Measurements from ENCODE around the gene DNM3.
A peak's percentile ranks its signal among the peaks of the same experiment; 100 is the strongest.

DNM3 gene

DNA sequence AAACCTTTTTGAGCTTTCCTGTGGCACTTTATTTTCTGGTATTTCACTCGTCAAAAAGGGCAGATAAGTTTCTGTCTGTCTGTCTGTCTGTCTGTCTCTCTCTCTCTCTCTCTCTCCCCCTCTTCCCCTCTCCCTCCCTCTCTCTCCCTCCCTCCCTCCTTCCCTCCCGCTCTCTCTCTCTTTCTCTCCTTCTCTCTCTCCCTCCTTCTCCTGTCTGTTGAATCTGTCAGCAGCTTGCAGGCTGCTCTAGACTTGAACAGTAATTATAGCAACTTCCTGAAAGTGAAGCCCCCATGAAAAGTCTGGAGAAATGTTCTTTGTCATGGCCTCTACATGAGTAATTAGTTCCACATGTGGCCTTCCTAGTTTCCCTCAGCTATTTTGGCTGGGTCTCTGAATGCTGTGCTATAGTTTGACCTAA is 303.9 kb downstream of the DNM3 start:
- FAIRE-seq = no peak

DNA sequence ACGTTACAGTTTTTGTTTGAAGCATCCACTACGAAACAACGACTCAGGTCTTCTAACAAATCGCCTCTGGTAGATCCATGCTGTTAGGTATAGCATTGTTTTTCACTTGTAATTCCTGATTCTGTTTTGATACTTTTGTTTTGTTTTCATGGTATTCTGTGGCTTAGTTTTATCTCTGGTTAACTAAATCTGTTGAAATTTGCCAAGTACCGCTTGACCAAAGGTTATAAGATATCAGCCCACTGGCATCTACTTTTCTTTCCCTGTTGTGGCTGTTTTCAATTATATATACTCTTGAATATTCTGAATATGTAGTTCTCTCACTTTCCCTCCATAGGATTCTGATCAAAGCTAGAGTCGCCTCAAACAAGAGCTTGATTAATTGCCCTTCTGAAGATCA is 304.4 kb downstream of the DNM3 start:
- FAIRE-seq = no peak

DNA sequence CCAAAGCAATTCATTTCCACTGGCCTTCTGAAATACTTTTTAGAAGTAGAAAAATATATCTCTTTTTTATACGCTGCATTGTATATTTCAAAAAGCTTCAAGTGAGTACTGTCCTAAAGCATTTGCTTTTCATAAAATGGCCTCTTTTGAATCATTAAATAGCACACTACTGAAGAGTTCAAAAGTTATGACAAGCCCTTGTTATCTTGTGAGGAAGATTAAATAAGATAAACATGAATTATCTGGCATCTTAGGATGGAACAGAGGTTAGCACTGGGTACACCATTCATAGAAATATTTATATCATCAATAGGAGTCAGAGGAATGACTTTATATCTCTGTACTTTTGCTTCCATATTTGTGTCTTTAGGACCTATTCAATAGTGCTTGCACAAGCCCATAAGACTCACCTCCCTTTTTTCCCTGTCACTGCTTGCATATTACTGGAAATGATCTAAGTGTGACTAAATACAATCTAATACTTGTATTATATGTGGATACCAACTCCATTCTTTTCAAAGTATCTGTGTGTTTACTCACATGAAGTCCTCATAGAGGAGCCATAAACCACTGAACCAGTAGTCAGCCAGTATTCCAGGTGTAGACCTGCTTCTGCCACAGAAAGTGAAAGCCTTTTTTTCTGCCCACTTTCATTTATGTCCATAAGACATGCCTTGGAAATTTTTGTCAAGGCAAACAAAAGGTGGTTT is 305.0 kb downstream of the DNM3 start:
- FAIRE-seq = no peak

DNA sequence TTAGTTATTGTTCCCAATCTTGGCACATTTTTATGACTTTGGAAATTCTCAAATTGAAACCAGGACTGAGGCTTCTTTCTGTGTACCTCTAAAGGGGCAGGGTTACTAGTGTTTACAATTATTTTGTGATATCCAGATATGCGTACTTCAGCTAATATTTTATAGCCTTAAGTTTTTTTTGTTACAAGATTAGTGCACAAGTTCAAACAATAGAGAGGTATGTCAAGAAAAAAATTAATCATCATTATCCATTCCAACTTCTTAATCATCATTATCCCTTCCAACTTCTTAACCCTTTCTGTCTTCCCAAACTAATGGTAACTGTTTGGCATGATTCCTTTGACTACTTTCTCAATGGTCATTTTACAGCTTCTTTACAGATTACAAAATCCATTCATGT is 306.2 kb downstream of the DNM3 start:
- FAIRE-seq = no peak

DNA sequence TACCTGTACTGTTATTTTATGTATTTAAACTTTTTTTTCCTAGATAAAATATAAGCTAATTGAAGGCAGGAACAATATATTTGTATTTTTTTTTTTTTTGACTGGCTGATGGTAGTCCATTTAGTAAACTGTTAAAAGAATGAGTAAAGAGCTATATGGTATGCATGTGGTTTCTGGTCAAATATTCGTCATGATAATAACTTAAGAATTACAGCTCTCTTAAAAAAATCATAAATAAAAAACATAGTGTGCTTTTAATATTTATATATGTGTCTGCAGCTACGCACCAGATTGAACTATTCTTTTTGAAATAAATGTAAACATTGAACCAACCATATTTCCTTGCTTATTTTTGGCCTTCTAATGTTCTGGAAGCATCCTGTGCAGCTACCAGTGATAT is 306.9 kb downstream of the DNM3 start:
- FAIRE-seq = no peak

DNA sequence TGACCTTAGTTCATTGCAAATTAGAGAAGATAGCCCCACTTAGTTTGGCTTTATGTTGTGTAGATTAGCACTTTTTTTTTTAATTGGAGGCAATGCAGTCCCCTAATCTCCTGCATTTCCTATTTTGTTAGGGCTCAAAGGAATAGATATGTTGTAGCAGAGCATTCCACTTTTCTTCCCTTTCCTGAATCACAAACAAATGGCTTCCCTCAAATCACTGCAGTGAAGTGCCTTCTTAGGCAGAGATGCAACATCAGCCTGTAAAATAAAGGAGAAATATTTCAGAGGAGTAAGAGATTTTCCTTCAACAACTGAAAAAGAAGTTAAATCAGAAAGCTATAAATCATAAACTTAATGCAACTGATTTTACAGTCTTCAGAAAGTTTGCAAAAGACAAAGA is 307.4 kb downstream of the DNM3 start:
- FAIRE-seq = no peak

DNA sequence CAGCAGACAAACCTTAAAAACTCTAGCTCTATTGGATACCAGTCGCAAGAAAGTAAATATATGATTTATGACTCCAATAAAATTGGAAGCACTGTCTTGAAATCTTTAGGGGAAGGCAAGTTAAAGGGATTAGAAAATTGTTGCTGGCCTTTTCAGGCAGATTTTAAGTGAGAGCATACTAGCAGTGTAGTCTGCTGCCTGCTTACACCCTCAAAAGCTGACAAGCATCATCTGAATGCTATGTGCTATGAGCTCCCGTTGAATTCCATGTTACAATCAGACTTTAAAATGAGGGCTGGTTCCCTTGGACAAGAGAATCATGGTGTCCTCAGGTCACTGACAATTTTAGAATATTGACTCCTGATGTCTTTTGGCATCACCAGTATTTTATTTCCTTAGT is 308.0 kb downstream of the DNM3 start:
- FAIRE-seq = no peak

DNA sequence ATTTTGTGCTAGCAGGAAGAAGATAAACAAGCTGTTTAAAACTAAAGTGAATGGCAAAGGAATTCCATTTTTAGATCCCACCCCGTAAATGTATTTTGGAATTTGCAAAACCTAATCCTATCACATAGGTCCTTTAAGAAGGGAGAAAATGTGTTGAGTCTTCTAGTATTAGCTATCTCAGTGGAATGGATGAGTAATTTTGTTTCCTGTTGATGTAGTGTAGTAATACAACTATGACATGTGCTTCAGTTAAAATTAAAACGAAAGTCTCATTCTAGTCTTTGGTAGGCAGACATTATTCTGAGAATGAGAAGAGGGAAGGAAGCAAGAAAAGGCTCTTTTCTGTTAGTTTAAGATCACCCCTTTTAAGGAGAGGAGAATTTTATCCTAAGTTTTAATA is 313.3 kb downstream of the DNM3 start:
- no peak for FAIRE-seq

DNA sequence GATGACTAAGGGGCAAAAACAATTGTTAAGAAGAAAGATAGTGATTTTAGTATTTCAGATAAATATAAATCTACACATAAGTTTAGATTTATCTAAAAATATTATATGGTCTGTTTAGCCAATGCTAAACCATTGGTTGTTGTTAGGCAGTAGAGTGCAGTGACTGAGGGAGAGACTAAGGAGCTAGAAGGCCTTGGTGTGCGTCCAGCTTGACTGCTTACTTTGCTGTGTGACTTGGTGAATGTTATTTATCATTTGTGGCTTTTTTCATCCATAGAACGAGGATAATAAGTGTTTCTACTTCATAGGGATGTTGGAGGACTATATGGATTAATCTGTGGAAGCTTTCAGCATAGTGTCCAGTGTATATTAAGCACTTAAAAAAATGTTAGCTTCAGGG is 314.5 kb downstream of the DNM3 start:
- peak; percentile 16 for FAIRE-seq

DNA sequence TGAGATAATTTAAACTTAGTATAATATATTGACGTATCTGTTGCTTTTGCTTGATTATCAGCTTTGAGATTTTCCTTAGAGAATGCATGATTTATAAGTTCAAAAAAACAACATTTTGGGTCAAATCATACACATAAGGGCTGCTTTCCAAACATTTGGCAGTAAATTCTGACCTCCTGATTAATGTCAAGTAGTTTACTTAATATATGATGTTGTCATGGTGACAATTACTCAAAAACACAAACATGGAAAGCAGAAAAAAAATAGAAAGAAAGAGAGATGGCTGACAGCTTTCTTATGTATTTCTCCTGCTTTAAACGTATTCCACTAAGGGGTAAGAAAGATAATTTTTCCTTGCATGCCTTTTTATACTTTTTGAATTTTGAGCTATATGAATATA is 320.9 kb downstream of the DNM3 start:
- FAIRE-seq = no peak

DNA sequence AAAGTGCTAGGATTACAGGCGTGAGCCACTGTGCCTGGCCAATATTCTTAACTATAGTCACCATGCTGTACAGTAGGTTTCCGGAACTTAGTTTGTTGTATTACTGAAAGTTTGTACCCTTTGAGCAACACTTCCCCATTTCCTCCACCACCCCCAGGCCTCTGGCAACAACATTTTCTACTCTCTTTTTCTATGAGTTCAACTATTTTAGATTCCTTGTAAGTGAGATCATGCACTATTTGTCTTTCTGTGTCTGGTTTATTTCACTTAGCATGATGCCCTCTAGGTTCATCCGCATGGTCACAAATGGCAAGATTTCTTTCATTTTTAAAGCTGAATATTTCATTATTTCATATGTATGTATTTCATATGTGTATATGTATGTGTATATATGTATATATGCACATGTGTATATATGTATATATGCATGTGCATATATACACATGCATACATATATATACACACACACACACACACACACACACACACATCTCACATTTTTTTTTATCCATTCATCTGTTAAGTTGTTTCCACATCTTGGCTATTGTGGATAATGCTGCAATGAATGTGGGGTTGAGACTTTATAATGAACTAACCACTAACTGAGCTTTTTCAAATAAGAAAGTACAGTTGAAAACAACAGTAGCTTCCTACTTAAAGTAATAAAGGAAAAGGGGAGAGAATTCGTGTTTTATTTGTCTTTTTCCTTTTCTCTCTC is 322.4 kb downstream of the DNM3 start:
- no peak for FAIRE-seq

DNA sequence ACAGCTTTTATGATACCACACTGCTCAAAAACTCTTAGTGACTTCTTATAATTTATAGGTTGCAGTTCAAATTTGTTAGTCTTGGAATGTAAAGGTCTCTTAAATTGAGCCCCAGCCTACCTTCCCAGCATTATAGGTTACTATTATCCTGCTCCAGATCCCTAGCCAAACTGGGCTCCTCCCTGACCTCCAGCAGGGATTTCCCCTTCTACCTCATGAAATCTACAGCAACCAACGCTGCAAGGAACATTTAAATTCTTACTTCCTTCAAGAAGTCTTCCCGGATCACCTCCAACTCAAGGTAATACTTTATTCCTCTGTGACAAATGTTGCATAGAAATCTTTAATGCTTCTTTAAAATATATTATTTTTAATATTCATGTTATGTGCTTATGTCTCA is 324.1 kb downstream of the DNM3 start:
- no peak for FAIRE-seq

DNA sequence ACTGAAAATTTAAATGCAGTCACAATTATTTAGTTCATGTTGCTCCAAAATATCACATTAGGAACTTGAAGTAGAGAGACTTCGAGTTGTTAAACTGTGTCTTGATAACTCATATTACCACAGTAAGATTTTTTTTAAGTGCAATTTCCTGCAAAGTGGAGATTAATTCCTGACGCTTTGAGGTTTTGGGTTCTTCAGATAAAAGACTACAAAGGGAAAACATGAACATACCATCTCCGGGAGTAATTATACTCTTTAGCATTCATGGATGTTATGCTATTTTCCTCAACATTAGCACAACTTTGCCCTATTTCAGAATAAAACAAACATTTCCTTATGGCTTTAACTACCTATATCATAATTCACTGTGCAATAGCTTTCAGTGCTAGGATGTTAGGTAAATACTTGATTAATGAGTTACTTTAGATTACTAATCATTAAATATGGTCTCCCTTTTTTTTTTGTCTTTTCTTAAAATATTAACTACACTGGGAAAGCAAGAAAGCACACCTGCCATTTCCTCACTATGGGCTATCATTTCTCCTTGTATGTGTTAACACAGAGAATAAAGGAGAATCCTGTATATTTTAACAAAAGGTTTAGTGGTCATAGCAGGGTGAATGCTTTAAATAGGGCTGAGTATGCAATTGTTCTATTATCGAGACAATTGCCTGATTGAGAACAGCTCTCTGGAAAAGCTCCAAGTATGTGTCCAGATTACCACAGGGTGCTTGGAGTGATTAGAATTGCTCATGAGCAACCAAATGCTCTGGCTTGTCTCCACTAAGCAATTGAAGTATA is 326.7 kb downstream of the DNM3 start:
- FAIRE-seq = no peak

DNA sequence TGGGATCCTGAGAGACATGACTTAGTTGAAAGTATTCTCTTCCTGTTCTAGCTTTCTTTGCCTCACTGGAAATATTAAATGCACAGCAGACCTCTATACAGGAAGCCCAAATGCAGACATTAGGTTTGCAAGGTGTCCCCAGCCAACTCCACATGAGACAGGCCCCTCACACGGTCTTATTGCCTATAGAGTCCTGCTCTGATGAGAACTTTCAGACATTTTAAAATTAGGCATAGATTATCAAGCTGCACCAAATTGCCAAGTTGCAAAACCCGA is 327.2 kb downstream of the DNM3 start:
- no peak for FAIRE-seq

DNA sequence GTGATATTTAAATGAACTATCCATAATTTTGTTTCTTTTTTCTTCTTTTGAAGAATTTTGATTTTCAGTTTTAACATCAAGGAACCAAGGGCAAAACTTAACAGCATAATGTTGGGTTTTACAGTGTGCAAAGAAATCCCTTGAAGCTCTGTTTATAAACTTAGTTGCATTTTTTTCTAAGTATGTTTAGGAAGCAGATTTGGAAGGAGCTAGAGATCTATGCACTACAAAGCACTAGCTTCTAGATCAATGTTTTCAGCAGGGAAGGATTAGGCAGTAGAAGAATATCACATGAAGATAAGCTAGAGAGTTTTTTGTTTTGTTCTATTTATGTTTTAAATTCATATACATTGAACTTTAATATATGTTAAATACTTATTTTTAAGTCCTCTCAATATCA is 328.5 kb downstream of the DNM3 start:
- no peak for FAIRE-seq

DNA sequence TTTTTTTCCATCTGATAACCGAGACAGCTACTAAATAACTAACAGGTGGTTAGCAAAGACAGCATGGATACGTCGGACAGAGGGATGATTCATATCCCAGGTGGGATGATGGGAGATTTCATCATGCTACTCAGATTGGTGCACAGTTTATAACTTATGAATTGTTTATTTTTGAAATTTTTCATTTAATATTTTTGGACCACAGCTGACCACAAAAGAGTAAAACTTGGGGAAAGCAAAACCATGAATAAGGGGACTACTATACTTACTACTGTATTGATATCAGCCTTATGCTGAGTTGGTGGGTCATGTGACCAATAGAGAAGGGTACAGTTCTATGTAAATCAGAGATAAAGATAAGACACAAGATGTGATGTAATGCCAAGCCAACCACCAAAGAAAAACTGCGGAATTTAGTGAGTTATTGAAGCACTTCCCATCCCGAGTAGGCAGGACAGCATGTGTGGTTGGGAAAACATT is 331.1 kb downstream of the DNM3 start:
- FAIRE-seq = no peak

DNA sequence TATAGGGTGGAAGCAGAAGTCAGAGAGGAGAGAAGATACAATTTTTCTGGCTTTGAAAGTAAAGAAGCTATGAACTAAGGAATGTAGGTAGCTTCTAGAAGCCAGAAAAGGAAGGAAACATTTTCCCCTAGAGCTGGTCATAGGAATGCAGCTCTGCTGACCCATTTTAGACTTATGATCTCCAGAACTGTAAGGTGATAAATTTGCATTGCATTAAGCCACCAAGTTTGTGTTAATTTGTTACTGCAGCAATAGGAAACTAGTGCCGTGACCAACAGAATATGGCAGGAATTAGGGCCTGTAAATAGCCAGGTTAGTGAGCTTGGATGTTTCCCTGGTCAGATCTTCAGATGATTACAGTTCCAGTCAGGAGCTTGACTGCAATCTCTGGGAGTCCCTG is 334.9 kb downstream of the DNM3 start:
- FAIRE-seq = no peak

DNA sequence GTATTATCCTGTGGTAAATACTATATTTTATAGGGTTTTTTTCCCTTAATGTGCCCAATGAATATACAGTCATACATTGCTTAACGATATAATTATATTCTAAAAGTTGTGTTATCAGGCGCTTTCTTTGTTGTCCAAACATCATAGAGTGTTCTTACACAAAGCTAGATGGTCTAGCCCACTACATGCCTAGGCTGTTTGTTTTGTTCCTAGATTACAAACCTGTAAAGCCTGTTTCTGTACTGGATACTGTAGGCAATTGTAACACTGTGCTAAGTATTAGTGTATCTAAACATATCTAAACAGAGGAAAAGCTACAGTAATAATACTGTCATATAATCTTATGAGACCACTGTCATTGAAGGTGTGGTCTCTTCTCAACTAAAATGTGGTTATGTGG is 336.6 kb downstream of the DNM3 start:
- no peak for FAIRE-seq

DNA sequence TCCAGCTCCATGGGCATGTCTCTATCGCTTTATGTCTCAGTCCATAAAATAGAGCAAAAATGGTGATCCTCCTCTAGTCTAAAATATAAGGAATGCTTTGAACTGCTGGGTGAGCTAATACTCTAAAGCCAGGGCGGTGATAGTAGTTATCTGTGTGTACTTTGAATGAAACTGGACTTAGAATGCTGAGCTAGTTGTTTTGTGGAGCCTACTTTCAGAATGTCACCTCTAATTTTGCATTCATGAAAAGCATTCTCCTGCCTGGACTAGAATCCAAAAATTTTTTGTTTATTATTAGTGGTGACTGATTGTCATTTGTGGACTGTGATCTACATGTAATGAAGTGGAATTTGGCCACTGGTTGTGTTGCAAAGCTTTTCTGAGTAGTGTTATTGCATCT is 337.6 kb downstream of the DNM3 start:
- FAIRE-seq = no peak

DNA sequence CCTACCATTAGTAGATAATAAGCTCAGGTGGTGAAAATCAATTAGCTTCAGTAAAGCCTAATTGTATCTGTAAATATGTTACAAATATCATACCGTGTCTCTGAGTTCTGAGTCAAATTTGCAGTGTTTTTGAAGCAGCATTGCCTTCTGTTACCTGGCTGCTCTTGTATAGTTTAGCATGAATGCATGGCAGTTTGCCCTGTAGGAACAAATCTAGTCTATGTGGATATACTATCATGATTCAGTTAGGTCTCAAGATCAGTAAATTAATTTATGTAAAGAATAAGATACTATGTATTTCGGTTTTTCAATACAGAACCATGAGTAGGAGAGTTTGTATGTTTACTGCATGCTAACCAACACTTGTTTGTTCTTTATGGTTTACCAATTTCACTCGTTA is 338.6 kb downstream of the DNM3 start:
- no peak for FAIRE-seq

DNA sequence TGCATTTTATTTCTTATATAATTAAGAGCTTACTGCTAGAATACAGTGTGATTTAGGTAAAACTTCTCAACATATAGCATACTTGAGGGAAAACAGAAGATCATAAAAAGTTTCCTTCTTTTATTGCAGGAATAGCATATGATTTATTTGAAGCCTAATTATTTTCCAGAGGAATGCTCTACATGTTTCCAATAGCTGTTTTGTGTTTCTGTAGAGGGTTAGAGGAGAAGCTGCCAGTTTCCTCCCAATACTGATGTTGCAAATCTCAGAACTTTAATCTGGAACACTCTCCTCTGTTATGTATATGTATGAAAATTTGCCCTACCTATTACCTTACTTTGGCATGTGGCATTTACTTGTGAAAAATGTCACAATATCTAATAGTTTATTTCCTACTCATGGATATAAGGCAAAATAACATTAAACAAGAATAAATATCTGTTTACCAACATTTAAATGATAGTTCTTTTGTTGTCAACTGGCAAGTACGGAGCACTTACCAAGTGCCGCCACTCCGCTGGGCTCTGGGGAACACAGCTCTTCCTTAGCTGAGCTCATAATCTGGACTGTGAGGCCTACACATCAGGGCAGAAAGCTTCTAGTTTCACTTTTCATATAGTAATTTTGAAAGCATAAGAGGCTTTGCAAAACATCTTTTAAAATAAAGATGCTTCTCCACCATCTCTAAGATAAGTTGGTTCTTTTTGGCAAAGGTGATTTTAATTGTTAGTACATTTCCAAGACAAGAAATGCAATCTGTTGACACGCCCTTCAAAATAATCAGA is 339.4 kb downstream of the DNM3 start:
- no peak for FAIRE-seq

DNA sequence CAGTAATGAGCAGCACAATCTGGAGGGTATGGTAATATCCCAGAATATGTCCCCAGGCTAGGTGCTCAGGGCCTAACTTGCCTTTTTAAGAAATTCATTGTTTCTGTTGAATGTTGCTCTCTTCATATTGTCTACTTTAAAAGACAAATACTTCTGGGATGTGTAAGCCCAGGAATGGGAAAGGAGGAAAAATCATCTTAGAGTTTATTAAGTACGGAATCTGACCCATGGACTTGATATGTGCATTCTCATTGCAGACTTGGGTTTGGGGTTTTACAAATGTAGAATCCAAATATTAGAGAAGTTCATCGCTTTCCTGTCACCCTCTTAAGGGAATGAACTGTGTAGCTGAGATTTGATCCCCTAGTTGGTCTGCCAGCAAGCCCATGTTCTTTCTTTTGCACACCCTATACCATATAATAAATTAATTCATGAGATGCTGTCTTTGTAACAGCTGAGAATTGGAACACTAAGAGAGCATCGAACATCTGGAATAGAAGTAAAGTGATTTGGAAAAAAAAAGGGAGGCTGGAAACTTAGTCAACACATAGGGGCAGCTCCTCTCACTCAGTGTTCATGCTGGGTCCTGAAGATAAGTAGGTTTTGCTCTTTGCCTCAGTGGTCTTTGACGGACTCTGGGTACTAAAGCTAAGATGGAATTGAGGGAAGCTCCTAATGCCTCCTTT is 343.4 kb downstream of the DNM3 start:
- no peak for FAIRE-seq

DNA sequence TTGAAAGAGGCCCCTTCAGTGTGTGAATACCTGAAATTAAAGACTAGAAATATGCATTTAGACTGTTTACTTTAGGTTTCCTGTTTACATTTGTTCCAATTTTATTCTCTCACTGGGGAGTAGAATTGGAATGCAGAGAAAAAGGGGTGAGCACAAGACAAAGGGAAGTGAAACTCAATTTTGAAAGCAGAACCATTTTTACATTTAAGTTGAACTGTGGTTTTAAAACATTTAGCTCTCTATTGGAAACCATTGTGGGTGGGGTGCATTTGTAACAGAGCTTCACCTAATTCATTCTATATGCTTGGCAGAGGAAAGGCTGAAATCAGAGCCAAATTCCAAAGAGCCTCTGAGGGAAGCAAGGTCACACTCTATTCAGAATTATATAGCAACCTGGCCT is 343.9 kb downstream of the DNM3 start:
- FAIRE-seq = peak; percentile 99
